GM20000 (cell line): Measurements from ENCODE around the gene MAGI2.

Experiments used
- DNase-seq: peaks from one replicate; pipeline ENCODE4 v3.0.0; 2012; ENCODE audit warnings: low spot score
- CTCF ChIP-seq: IDR thresholded peaks from 2 replicates; pipeline ENCODE4 v1.5.1; 2012; ENCODE audit warnings: mild to moderate bottlenecking, control low read depth; ENCODE audit errors: extremely low read depth, missing control alignments

MAGI2 gene

GRCh38 chr7:79180533-79180932 is 272.9 kb downstream of the MAGI2 start:
- TF ChIP-seq CTCF = no peak
- DNase-seq = no peak

GRCh38 chr7:79176859-79177477 is 276.5 kb downstream of the MAGI2 start:
- no peak for TF ChIP-seq CTCF
- DNase-seq = no peak

GRCh38 chr7:79175374-79175773 is 278.1 kb downstream of the MAGI2 start:
- TF ChIP-seq CTCF = no peak
- DNase-seq = no peak

GRCh38 chr7:79165225-79165624 is 288.2 kb downstream of the MAGI2 start:
- no peak for TF ChIP-seq CTCF
- DNase-seq = no peak

- no peak for DNase-seq
- TF ChIP-seq CTCF = no peak
Measured at GRCh38 chr7:79159040-79159664, 294.3 kb downstream of the MAGI2 start.

GRCh38 chr7:79157281-79157680 is 296.2 kb downstream of the MAGI2 start:
- no peak for DNase-seq
- no peak for TF ChIP-seq CTCF

- no peak for TF ChIP-seq CTCF
- no peak for DNase-seq
Measured at GRCh38 chr7:79149831-79150230, 303.6 kb downstream of the MAGI2 start.
